GM18508 (cell line): ENCODE measurements around the gene PCDHGB7.
"Not testable (repeated sequence)": the region's sequence is repeated elsewhere in the genome, so short reads cannot be mapped to it uniquely, and the experiment has no call there.

Experiments used
- ATAC-seq: cut with Tn5 transposase; IDR thresholded peaks from one replicate; pipeline ENCODE4 v1.9.1; 2021; ENCODE audit warnings: moderate number of reproducible peaks; ENCODE audit not compliant: insufficient read depth, unreplicated experiment

The PCDHGB7 gene

GRCh38 chr5:141417494-141418172, at the start of gene PCDHGB7:
Gene PCDHGB7, plus strand, starts transcription at chr5:141417677. Its CDS starts 183 bp downstream, at chr5:141417860.
- ATAC-seq: peak; percentile 51

GRCh38 chr5:141369994-141370848, 47.3 kb upstream of the PCDHGB7 start, which contains the start of gene PCDHGB3:
Gene PCDHGB3, plus strand, starts transcription at chr5:141370242. Its CDS starts 153 bp downstream, at chr5:141370395.
- ATAC-seq: peak; percentile 96

- ATAC-seq: no peak
Observed at GRCh38 chr5:141371572-141372475, 45.7 kb upstream of the PCDHGB7 start.

GRCh38 chr5:141373673-141374317, 43.7 kb upstream of the PCDHGB7 start, which contains the start of gene PCDHGA6:
Gene PCDHGA6, plus strand, starts transcription at chr5:141373891. Its CDS starts 193 bp downstream, at chr5:141374084.
- ATAC-seq: no peak

- no peak for ATAC-seq
Observed at GRCh38 chr5:141374627-141375026, 42.9 kb upstream of the PCDHGB7 start.

- not testable (repeated sequence) for ATAC-seq
Observed at GRCh38 chr5:141375444-141376155, 41.9 kb upstream of the PCDHGB7 start.

GRCh38 chr5:141382469-141383294, 34.8 kb upstream of the PCDHGB7 start, which contains the start of gene PCDHGA7:
Gene PCDHGA7, plus strand, starts transcription at chr5:141382742. Its CDS starts 158 bp downstream, at chr5:141382900.
- no peak for ATAC-seq

- no peak for ATAC-seq
Observed at GRCh38 chr5:141383345-141383744, 34.1 kb upstream of the PCDHGB7 start.

- ATAC-seq: no peak
Observed at GRCh38 chr5:141384471-141385267, 32.8 kb upstream of the PCDHGB7 start.

- ATAC-seq: peak; percentile 89
Observed at GRCh38 chr5:141387557-141388311, 29.7 kb upstream of the PCDHGB7 start, which contains the start of gene PCDHGB4. Gene PCDHGB4, plus strand, starts transcription at chr5:141387698. Its CDS starts 187 bp downstream, at chr5:141387885.

- no peak for ATAC-seq
Observed at GRCh38 chr5:141388661-141389060, 28.8 kb upstream of the PCDHGB7 start.

- ATAC-seq: no peak
Observed at GRCh38 chr5:141389153-141390042, 28.1 kb upstream of the PCDHGB7 start.

GRCh38 chr5:141392429-141393198, 24.9 kb upstream of the PCDHGB7 start, which contains the start of gene PCDHGA8:
Gene PCDHGA8, plus strand, starts transcription at chr5:141392633. Its CDS starts 181 bp downstream, at chr5:141392814.
- ATAC-seq: no peak

- no peak for ATAC-seq
Observed at GRCh38 chr5:141393267-141393666, 24.2 kb upstream of the PCDHGB7 start.
